SU-DHL-6 (cell line): ENCODE measurements around the gene AFF3.

Source experiments
- H2AFZ ChIP-seq: fragments of 200-600 bp; sonication (generic); 2 replicates; pipeline ENCODE4 v1.6.1; 2014; ENCODE audit warnings: low read depth, mild to moderate bottlenecking, moderate library complexity, mixed read lengths, antibody characterized with exemption, low read length; ENCODE audit not compliant: severe bottlenecking
- H3F3A ChIP-seq: fragments of 200-600 bp; shearing (Covaris generic); 2 replicates; pipeline ENCODE4 v1.6.0; 2016; ENCODE audit warnings: antibody characterized with exemption, mild to moderate bottlenecking; ENCODE audit not compliant: insufficient read depth
- H3K27ac ChIP-seq: fragments of 200-600 bp; sonication (generic); 2 replicates; pipeline ENCODE4 v1.5.1; 2016; ENCODE audit warnings: low read depth, mild to moderate bottlenecking, low read length, moderate library complexity, mixed read lengths
- H3K27me3 ChIP-seq: fragments of 200-600 bp; sonication (generic), shearing (Covaris generic); 2 replicates; pipeline ENCODE4 v1.6.0; 2014; ENCODE audit warnings: mild to moderate bottlenecking, low read length
- H3K36me3 ChIP-seq: fragments of 200-600 bp; sonication (generic); 2 replicates; pipeline ENCODE4 v1.6.1; 2014; ENCODE audit warnings: mild to moderate bottlenecking, low read length, mixed read lengths
- H3K4me2 ChIP-seq: fragments of 300-600, 200-600 bp; shearing (Covaris generic), sonication (generic); 2 replicates; pipeline ENCODE4 v1.6.0; 2014; ENCODE audit warnings: low read length, low read depth, mild to moderate bottlenecking; ENCODE audit not compliant: poor library complexity, severe bottlenecking
- H3K4me3 ChIP-seq: fragments of 200-600 bp; sonication (generic); 2 replicates; pipeline ENCODE4 v1.5.1; 2014; ENCODE audit warnings: antibody characterized with exemption, low read length, mild to moderate bottlenecking, mixed read lengths; ENCODE audit not compliant: insufficient read depth, poor library complexity, severe bottlenecking
- H3K79me2 ChIP-seq: fragments of 200-600 bp; sonication (generic); 2 replicates; pipeline ENCODE4 v1.6.1; 2014; ENCODE audit warnings: mild to moderate bottlenecking, low read length, moderate library complexity; ENCODE audit not compliant: insufficient read depth
- H3K9ac ChIP-seq: fragments of 200-600 bp; sonication (generic); 2 replicates; pipeline ENCODE4 v1.7.0; 2014; ENCODE audit warnings: mild to moderate bottlenecking, low read length
- H3K9me2 ChIP-seq: fragments of 200-600 bp; sonication (generic); replicated peaks from 2 replicates; pipeline ENCODE4 v1.6.1; 2014; ENCODE audit warnings: low read length; ENCODE audit not compliant: insufficient read depth
- H3K9me3 ChIP-seq: fragments of 200-600 bp; sonication (generic); 2 replicates; pipeline ENCODE4 v1.6.1; 2014; ENCODE audit warnings: low read length, mixed read lengths; ENCODE audit not compliant: insufficient read depth
- H4K20me1 ChIP-seq: fragments of 200-600 bp; sonication (generic); 2 replicates; pipeline ENCODE4 v1.6.1; 2014; ENCODE audit warnings: low read depth, mild to moderate bottlenecking, antibody characterized with exemption, low read length, moderate library complexity, mixed read lengths
- CTCF ChIP-seq: fragments of 200-600 bp; sonication (generic); IDR thresholded peaks from one replicate; pipeline ENCODE4 v1.5.1; 2017; ENCODE audit warnings: antibody characterized with exemption, mild to moderate bottlenecking, low read length, moderate library complexity; ENCODE audit not compliant: insufficient read depth, poor library complexity, severe bottlenecking
- EZH2phosphoT487 ChIP-seq: fragments of 200-600 bp; sonication (generic), shearing (Covaris generic); conservative IDR thresholded peaks from 2 replicates; pipeline ENCODE4 v1.6.1; 2018; ENCODE audit warnings: mild to moderate bottlenecking, antibody characterized with exemption, low read length, moderate library complexity, mixed read lengths

The AFF3 gene

GRCh38 chr2:100137318-100137717 is 5.1 kb downstream of the AFF3 start:
- no peak overlapping the region for H3K27ac ChIP-seq
- no peak overlapping the region for H3K9ac ChIP-seq
- TF ChIP-seq EZH2phosphoT487: no peak
- no peak for TF ChIP-seq CTCF
- no peaks in the 10 kb centered on the region for H3K27me3 ChIP-seq
- H3K36me3 ChIP-seq: no peaks in the 10 kb centered on the region; the same call in 1 of the 2 replicates
- H2AFZ ChIP-seq: no peak overlapping the region
- H3F3A ChIP-seq: peaks cover 3% of the 10 kb centered on the region; the same call in 1 of the 2 replicates
- no peaks in the 10 kb centered on the region for H3K9me3 ChIP-seq
- H3K9me2 ChIP-seq: no peaks in the 10 kb centered on the region
- H3K4me3 ChIP-seq: no peak overlapping the region
- no peak overlapping the region for H3K4me2 ChIP-seq
- peaks cover 67% of the 10 kb centered on the region for H3K79me2 ChIP-seq
- 0 out of 2 replicates have a peak, but pooled peaks cover 2% of the 10 kb centered on the region for H4K20me1 ChIP-seq

- Histone ChIP-seq H3F3A (peaks cover 3% of the 10 kb centered on the region; the same call in 1 of the 2 replicates), H3K9ac (no peak overlapping the region), H3K4me3 (no peak overlapping the region), H2AFZ (no peak overlapping the region), H3K9me2 (no peaks in the 10 kb centered on the region), H4K20me1 (0 out of 2 replicates have a peak, but pooled peaks cover 2% of the 10 kb centered on the region), H3K27me3 (no peaks in the 10 kb centered on the region), H3K9me3 (no peaks in the 10 kb centered on the region), H3K4me2 (no peak overlapping the region), H3K27ac (no peak overlapping the region), H3K36me3 (no peaks in the 10 kb centered on the region; the same call in 1 of the 2 replicates), H3K79me2 (peaks cover 64% of the 10 kb centered on the region)
- no peak for TF ChIP-seq CTCF
- no peak for TF ChIP-seq EZH2phosphoT487
Measured at GRCh38 chr2:100136310-100136709, 6.1 kb downstream of the AFF3 start.

GRCh38 chr2:100135415-100135814 is 7.0 kb downstream of the AFF3 start:
- Histone ChIP-seq H3K27me3 (no peaks in the 10 kb centered on the region), H3K79me2 (peaks cover 61% of the 10 kb centered on the region), H3K4me2 (no peak overlapping the region), H3K9ac (no peak overlapping the region), H3F3A (no peaks in the 10 kb centered on the region), H3K9me3 (no peaks in the 10 kb centered on the region), H2AFZ (no peak overlapping the region), H3K4me3 (no peak overlapping the region), H4K20me1 (0 out of 2 replicates have a peak, but pooled peaks cover 2% of the 10 kb centered on the region), H3K27ac (no peak overlapping the region), H3K36me3 (no peaks in the 10 kb centered on the region; the same call in 1 of the 2 replicates), H3K9me2 (no peaks in the 10 kb centered on the region)
- TF ChIP-seq EZH2phosphoT487: no peak
- TF ChIP-seq CTCF: no peak
